Lower lobe of right lung (tissue), 2 donors: ENCODE data around the gene ZNF655. TPM values are rescaled to one million over a fixed set of nuclear protein-coding genes. Genes with fewer than 3 reads are reported as not detected.
"Not testable (repeated sequence)": the region's sequence is repeated elsewhere in the genome, so short reads cannot be mapped to it uniquely, and the experiment has no call there.

Source experiments
- ATAC-seq, 2 donors: fragments of 200-7000 bp; cut with Tn5 transposase; one replicate each; pipeline ENCODE4 v1.9.1; 2020 to 2022; ENCODE audit warnings: mild to moderate bottlenecking in 2 of 2, moderate library complexity in 2 of 2
- DNase-seq: peaks from one replicate; pipeline ENCODE4 v3.0.0-alpha.2; 2020
- H3K27ac ChIP-seq: fragments of 200-600 bp; one replicate; pipeline ENCODE4 v1.8.0; 2022
- H3K27me3 ChIP-seq: fragments of 200-600 bp; one replicate; pipeline ENCODE4 v1.8.0; 2022; ENCODE audit warnings: low read depth
- H3K36me3 ChIP-seq: fragments of 200-600 bp; one replicate; pipeline ENCODE4 v1.8.0; 2022; ENCODE audit warnings: mild to moderate bottlenecking
- H3K4me1 ChIP-seq: fragments of 200-600 bp; one replicate; pipeline ENCODE4 v1.8.0; 2022
- H3K4me3 ChIP-seq: fragments of 200-600 bp; one replicate; pipeline ENCODE4 v1.8.0; 2022; ENCODE audit warnings: mild to moderate bottlenecking
- H3K9me3 ChIP-seq: fragments of 200-600 bp; one replicate; pipeline ENCODE4 v1.8.0; 2022
- CTCF ChIP-seq: fragments of 200-600 bp; IDR thresholded peaks from one replicate; pipeline ENCODE4 v1.8.0; 2022; ENCODE audit warnings: antibody characterized with exemption, mild to moderate bottlenecking
- intact Hi-C: fragments of 100-400 bp; cut with DNase I; formaldehyde crosslinking; loops from one replicate; pipeline ENCODE4 v1.11.0; 2022
- total RNA-seq: library from RNA; stranded (reverse); fragmentation: NEBNext Ultra II Directional; extraction: Animal tissue kit (Norgen Biotek cat#: 25700); gene quantifications from one replicate; pipeline ENCODE4 v1.2.1, GENCODE V29; 2021
- donor health status: DM: no; HTN: yes; CAD: no; lungs with severe emphysema.

ZNF655 gene
- total RNA-seq, 1 donor from 2014 or later, result 71.6 TPM

- no peak for DNase-seq
- H3K27ac ChIP-seq, result peak overlapping the region; percentile 1
- peaks cover 71% of the 10 kb centered on the region for H3K36me3 ChIP-seq
- intact Hi-C loops, result no loop called here
- H3K4me1 ChIP-seq, result peaks cover 43% of the 10 kb centered on the region
- no peak overlapping the region for H3K4me3 ChIP-seq
- H3K27me3 ChIP-seq, result no peaks in the 10 kb centered on the region
- TF ChIP-seq CTCF, result no peak
- H3K9me3 ChIP-seq, result no peaks in the 10 kb centered on the region
- ATAC-seq, result no peak
These were observed 2.6 kb downstream of the ZNF655 start for GRCh38 chr7:99560834-99561736.

GRCh38 chr7:99561737-99562051, 3.3 kb downstream of the ZNF655 start:
- peaks cover 71% of the 10 kb centered on the region for H3K36me3 ChIP-seq
- peaks cover 37% of the 10 kb centered on the region for H3K4me1 ChIP-seq
- no peak for TF ChIP-seq CTCF
- H3K4me3 ChIP-seq, result no peak overlapping the region
- no peaks in the 10 kb centered on the region for H3K27me3 ChIP-seq
- ATAC-seq (no peak), DNase-seq (no peak)
- no peak overlapping the region for H3K27ac ChIP-seq
- H3K9me3 ChIP-seq, result no peaks in the 10 kb centered on the region
- intact Hi-C loops, result no loop called here

GRCh38 chr7:99562114-99562784, 3.8 kb downstream of the ZNF655 start:
- H3K9me3 ChIP-seq, result no peaks in the 10 kb centered on the region
- DNase-seq (no peak), ATAC-seq (no peak)
- H3K4me3 ChIP-seq, result no peak overlapping the region
- H3K4me1 ChIP-seq, result peaks cover 31% of the 10 kb centered on the region
- H3K27ac ChIP-seq, result no peak overlapping the region
- intact Hi-C loops, result no loop called here
- no peaks in the 10 kb centered on the region for H3K27me3 ChIP-seq
- no peak for TF ChIP-seq CTCF
- peaks cover 71% of the 10 kb centered on the region for H3K36me3 ChIP-seq

GRCh38 chr7:99562832-99563231, 4.4 kb downstream of the ZNF655 start:
- Histone ChIP-seq H3K4me1 (peaks cover 26% of the 10 kb centered on the region), H3K36me3 (peaks cover 74% of the 10 kb centered on the region), H3K9me3 (no peaks in the 10 kb centered on the region), H3K4me3 (no peak overlapping the region), H3K27me3 (no peaks in the 10 kb centered on the region), H3K27ac (no peak overlapping the region)
- ATAC-seq (no peak), DNase-seq (no peak)
- TF ChIP-seq CTCF, result no peak
- intact Hi-C loops, result no loop called here

GRCh38 chr7:99563650-99564049, 5.2 kb downstream of the ZNF655 start:
- DNase-seq, result no peak
- Histone ChIP-seq H3K9me3 (no peaks in the 10 kb centered on the region), H3K36me3 (peaks cover 81% of the 10 kb centered on the region), H3K4me1 (peaks cover 26% of the 10 kb centered on the region), H3K4me3 (no peak overlapping the region), H3K27ac (no peak overlapping the region), H3K27me3 (no peaks in the 10 kb centered on the region)
- no peak for ATAC-seq
- intact Hi-C loops, result no loop called here
- no peak for TF ChIP-seq CTCF

- H3K27me3 ChIP-seq, H3K9me3 ChIP-seq, H3K4me1 ChIP-seq, DNase-seq, intact Hi-C loops, H3K27ac ChIP-seq, H3K4me3 ChIP-seq, ATAC-seq: not testable (repeated sequence)
- H3K36me3 ChIP-seq, result peaks cover 97% of the 10 kb centered on the region
These were observed 10.3 kb downstream of the ZNF655 start for GRCh38 chr7:99568770-99569169.
